GM21786 (cell line): ENCODE results near the gene FAAH2.
A peak's percentile ranks its signal among the peaks of the same experiment; 100 is the strongest.
"Not testable (repeated sequence)": the region's sequence is repeated elsewhere in the genome, so short reads cannot be mapped to it uniquely, and the experiment has no call there.

Experiments used
- ATAC-seq: cut with Tn5 transposase; IDR thresholded peaks from one replicate; pipeline ENCODE4 v1.9.1; 2021; ENCODE audit not compliant: unreplicated experiment

FAAH2 gene

DNA sequence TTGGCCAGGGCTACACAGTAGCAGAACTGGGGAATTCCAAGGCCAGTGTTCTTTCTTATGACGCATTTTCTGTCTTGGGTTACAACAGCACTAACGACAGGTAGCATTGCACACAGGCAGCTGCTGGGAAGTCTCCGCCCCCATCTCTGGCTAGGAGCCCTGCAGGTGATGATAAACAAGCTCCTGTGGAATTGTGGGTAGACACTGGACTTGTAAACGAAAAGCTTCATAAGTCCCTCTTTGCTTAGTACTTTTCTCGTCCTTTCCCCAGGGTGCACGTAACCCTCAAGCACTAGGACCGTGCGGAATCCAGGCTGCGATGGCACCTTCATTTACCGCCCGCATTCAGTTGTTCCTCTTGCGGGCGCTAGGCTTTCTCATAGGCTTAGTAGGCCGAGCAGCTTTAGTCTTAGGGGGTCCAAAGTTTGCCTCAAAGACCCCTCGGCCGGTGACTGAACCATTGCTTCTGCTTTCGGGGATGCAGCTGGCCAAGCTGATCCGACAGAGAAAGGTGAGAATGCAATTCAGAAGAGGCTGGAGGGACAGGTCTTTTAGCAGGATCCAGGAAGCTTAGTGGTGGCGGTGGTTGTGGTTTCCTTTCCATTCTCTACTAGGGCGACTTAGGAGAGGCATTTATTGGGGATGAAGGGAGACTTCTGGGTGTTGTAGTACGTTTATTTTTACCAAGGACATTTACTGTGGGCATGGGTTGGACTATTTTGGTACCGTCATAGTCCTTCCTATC, at the start of gene FAAH2:
Gene FAAH2, plus strand, starts transcription at position 200 of the 745 bp plus-strand sequence. Its CDS starts 120 bp downstream, at position 320.
- peak; percentile 88 for ATAC-seq

- no peak for ATAC-seq
Measured at GRCh38 chrX:57241967-57242366, 44.5 kb upstream of the FAAH2 start.

DNA sequence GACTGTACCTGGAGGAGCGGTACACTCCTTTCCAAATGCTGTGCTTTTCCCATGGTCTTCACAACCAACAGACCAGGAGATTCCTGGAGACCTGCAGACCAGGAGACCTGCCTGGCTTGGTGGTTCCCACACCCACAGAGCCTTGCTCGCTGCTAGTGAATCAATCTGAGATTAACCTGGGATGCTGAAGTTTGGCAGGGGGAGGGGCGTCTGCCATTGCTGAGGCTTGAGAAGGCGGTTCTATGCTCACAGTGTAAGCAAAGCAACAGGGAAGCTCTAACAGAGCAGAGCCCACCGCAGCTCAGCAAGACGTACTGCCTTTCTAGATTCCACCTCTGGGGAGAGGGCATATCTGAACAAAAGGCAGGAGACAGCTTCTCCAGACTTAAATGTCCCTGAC, 34.5 kb upstream of the FAAH2 start:
- ATAC-seq, result no peak

GRCh38 chrX:57265126-57265525, 21.4 kb upstream of the FAAH2 start:
- no peak for ATAC-seq

DNA sequence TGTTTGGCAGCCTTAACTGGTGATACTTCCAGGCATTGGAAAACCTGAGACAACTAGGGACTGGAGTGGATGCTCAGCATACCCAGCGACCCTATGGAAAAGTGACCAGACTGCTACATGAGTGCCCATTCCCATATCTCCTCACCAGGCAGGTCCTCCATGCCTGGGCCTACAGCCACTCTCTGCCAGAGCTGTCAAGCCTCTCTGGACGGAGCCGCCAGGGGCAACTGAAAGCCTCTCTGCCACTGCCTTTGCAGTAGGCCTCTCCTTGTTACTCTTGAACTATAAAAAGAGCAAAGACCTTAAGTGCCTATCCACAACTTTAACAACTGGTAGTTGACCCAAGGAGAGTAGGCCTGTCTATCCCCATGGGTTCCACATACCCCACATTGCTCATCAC, 20.2 kb upstream of the FAAH2 start:
- no peak for ATAC-seq

- ATAC-seq, result no peak
Measured at GRCh38 chrX:57266871-57267270, 19.6 kb upstream of the FAAH2 start.

GRCh38 chrX:57267308-57267707, 19.2 kb upstream of the FAAH2 start:
- ATAC-seq, result no peak

DNA sequence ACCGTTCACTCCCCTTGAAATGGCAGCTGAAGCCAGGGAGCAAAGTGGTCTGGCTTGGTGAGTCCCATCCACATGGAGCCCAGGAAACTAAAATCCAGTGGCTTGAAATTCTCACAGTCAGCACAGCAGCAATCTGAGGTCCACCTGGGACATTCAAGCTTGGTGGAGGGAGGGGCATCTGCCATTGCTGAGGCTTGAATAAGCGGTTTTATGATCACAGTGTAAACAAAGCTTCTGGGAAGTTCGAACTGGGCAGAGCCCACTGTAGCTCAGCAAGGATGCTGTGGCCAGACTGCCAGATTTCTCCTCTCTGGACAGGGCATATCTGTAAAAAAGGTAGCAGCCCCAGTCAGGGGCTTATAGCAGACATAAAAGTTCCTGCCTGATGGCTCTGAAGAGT, 15.5 kb upstream of the FAAH2 start:
- ATAC-seq, result no peak

GRCh38 chrX:57282568-57282967, 3.9 kb upstream of the FAAH2 start:
- ATAC-seq, result no peak

- no peak for ATAC-seq
Measured at GRCh38 chrX:57285001-57285400, 1.5 kb upstream of the FAAH2 start.

- no peak for ATAC-seq
Measured at GRCh38 chrX:57289089-57289488, 2.6 kb downstream of the FAAH2 start.

- ATAC-seq, result no peak
Measured at GRCh38 chrX:57294961-57295360, 8.5 kb downstream of the FAAH2 start.

DNA sequence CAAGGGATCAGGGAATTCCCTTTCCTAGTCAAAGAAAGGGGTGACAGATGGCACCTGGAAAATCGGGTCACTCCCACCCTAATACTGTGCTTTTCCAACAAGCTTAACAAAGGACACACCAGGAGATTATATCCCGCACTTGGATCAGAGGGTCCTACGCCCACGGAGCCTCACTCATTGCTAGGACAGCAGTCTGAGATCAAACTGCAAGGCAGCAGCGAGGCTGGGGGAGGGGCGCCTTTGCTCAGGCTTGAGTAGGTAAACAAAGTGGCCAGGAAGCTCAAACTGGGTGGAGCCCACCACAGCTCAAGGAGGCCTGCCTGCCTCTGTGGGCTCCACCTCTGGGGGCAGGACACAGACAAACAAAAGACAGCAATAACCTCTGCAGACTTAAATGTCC, 9.2 kb downstream of the FAAH2 start:
- not testable (repeated sequence) for ATAC-seq

GRCh38 chrX:57313583-57314215, 27.2 kb downstream of the FAAH2 start:
- ATAC-seq, result no peak

GRCh38 chrX:57329008-57329407, 42.5 kb downstream of the FAAH2 start:
- no peak for ATAC-seq

- not testable (repeated sequence) for ATAC-seq
Measured at GRCh38 chrX:57335790-57336189, 49.3 kb downstream of the FAAH2 start.

GRCh38 chrX:57353472-57354132, 67.1 kb downstream of the FAAH2 start:
- ATAC-seq, result no peak

GRCh38 chrX:57364145-57364544, 77.6 kb downstream of the FAAH2 start:
- no peak for ATAC-seq

GRCh38 chrX:57366430-57366829, 79.9 kb downstream of the FAAH2 start:
- ATAC-seq, result no peak

- no peak for ATAC-seq
Measured at GRCh38 chrX:57367649-57368048, 81.1 kb downstream of the FAAH2 start.

- no peak for ATAC-seq
Measured at GRCh38 chrX:57368158-57368557, 81.7 kb downstream of the FAAH2 start.

DNA sequence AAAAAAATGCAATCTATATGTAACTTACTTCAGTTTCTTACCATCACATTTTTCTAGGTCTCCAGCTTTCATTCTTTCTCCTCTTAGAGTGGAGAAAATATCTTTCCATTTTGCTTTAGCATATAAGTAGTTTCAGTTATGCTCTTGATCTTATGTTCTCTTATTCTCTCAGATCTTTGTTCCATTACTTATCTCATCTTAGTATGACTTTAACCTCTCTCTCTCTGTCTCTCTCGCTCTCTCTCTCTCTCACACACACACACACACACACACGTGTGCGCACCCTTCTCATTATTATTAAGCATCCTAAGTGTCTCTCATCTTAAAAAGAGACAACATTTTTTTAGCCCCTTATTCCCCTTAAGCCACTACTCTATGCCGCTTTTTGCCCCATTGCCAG, 92.8 kb downstream of the FAAH2 start:
- no peak for ATAC-seq
